GM12873 (cell line): Measurements from ENCODE around the gene LOXL3.
A peak's percentile ranks its signal among the peaks of the same experiment; 100 is the strongest.

Source experiments
- TF ChIP-seq, protein P1 (sequence below): IDR thresholded peaks from 2 replicates; pipeline ENCODE4 v1.5.1; 2012; ENCODE audit warnings: low read depth, mild to moderate bottlenecking, moderate library complexity, low read length, control low read depth; ENCODE audit not compliant: insufficient read depth; ENCODE audit errors: missing control alignments

Gene LOXL3

DNA sequence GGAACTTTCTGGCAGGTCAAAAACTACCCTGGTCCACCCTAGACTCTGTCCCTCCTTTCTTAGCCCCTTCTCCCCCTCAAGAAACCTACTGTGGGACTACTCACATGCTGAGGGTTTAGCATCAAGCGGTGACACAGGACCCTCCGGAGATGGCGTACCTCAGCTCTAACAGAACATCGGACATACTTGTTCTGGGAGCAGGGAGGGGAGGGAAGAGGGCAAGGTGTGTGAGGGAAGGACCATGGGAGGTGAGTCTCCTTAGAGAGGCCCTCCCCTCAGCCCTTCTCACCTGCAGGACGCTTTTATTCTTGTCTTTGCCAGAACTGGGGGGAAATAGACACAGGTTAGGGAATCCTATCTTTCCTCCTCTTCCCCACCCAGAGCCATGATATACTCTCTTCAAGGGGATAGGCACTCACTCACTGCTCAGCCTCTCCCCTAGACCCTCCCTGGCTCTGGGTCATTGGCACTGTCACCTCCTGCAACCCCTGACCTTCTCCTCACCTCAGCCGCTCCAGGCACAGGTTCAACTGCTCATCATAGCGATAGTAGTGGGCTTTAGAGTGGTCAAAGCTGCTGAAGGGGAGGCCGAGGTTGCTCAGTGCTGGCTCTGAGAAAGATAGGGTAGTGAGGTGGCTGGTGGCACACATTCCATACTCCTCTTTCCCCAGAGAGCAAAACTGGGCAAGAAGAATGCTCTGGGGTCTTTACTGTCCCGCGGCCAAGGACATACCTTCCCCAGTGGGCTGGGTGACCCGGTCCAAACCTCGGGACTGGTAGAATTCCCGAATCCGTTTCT, 48.1 kb downstream of the LOXL3 start:
- TF ChIP-seq, protein P1, sequence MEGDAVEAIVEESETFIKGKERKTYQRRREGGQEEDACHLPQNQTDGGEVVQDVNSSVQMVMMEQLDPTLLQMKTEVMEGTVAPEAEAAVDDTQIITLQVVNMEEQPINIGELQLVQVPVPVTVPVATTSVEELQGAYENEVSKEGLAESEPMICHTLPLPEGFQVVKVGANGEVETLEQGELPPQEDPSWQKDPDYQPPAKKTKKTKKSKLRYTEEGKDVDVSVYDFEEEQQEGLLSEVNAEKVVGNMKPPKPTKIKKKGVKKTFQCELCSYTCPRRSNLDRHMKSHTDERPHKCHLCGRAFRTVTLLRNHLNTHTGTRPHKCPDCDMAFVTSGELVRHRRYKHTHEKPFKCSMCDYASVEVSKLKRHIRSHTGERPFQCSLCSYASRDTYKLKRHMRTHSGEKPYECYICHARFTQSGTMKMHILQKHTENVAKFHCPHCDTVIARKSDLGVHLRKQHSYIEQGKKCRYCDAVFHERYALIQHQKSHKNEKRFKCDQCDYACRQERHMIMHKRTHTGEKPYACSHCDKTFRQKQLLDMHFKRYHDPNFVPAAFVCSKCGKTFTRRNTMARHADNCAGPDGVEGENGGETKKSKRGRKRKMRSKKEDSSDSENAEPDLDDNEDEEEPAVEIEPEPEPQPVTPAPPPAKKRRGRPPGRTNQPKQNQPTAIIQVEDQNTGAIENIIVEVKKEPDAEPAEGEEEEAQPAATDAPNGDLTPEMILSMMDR = no peak

GRCh38 chr2:74504591-74504990, 49.2 kb downstream of the LOXL3 start:
- TF ChIP-seq, protein P1 = no peak

- TF ChIP-seq, protein P1 = no peak
These were observed 50.0 kb downstream of the LOXL3 start for GRCh38 chr2:74503506-74504475.

GRCh38 chr2:74502720-74503505, 50.8 kb downstream of the LOXL3 start:
- TF ChIP-seq, protein P1 = peak; percentile 54

- TF ChIP-seq, protein P1 = no peak
These were observed 51.5 kb downstream of the LOXL3 start for GRCh38 chr2:74502147-74502719.

GRCh38 chr2:74501335-74502071, 52.2 kb downstream of the LOXL3 start:
- TF ChIP-seq, protein P1 = no peak
